Tibial nerve (tissue), 4 donors: Measurements from ENCODE around the gene ITFG1. TPM values are rescaled to one million over a fixed set of nuclear protein-coding genes. Genes with fewer than 3 reads are reported as not detected.

Experiments used
- DNase-seq, 2 donors: peaks; one replicate each; pipeline ENCODE4 v3.0.0-alpha.2; 2019; ENCODE audit warnings: low spot score in 2 of 2
- H3K27ac ChIP-seq, 4 donors: fragments of 200-600 bp; sonication (generic) in 3 of 4; one replicate each; pipeline ENCODE4 v1.5.1; 2017 to 2019; ENCODE audit warnings: mild to moderate bottlenecking in 1 of 4
- H3K27me3 ChIP-seq, 2 donors: fragments of 200-600 bp; sonication (generic) in 1 of 2; one replicate each; pipeline versions ENCODE4 v1.5.1 to v1.6.0; 2017 to 2019
- H3K36me3 ChIP-seq, 3 donors: fragments of 200-600 bp; sonication (generic); one replicate each; pipeline ENCODE4 v1.5.1; 2018 to 2019
- H3K4me1 ChIP-seq, 4 donors: fragments of 200-600 bp; sonication (generic) in 3 of 4; one replicate each; pipeline ENCODE4 v1.5.1; 2017 to 2019
- H3K4me3 ChIP-seq, 4 donors: fragments of 200-600 bp; sonication (generic) in 3 of 4; one replicate each; pipeline ENCODE4 v1.5.1; 2017 to 2019; ENCODE audit warnings: mild to moderate bottlenecking in 1 of 4, moderate library complexity in 1 of 4
- H3K9me3 ChIP-seq, 4 donors: fragments of 200-600 bp; sonication (generic) in 3 of 4; one replicate each; pipeline ENCODE4 v1.5.1; 2017 to 2019
- EP300 ChIP-seq, 2 donors: sonication (generic); formaldehyde crosslinking; IDR thresholded peaks; one replicate each; pipeline ENCODE4 v1.6.1; 2017; ENCODE audit warnings: antibody characterized with exemption in 2 of 2, mild to moderate bottlenecking in 1 of 2
- POLR2A ChIP-seq, 2 donors: fragments of 450-650 bp; IDR thresholded peaks; one replicate each; pipeline ENCODE4 v1.6.1; 2017; ENCODE audit warnings: antibody characterized with exemption in 2 of 2, mild to moderate bottlenecking in 2 of 2, moderate library complexity in 2 of 2
- WGBS, 2 donors: methylation state at CpG; one replicate each; pipeline ENCODE4 v1.1.5; 2018; 5-methylcytosine and 5-hydroxymethylcytosine counted together
- total RNA-seq, 4 donors: library from RNA; depleted of rRNA; stranded (reverse); fragments of >200 nt; gene quantifications; one replicate each; pipeline ENCODE4 v1.1.0, GENCODE V29; 2016
- TF ChIP-seq, protein P1 (sequence below), 5 experiments: fragments of 200-600 bp in 3 of 5; fragments of 450-650 bp in 2 of 5; sonication (generic) in 3 of 5; IDR thresholded peaks; one replicate each; pipeline ENCODE4 v1.5.1; 2016 to 2019; ENCODE audit warnings: antibody characterized with exemption in 5 of 5, mild to moderate bottlenecking in 3 of 5, moderate library complexity in 2 of 5

ITFG1 gene
- total RNA-seq, 4 donors from 2014 or later, result 36.6 to 52.1 (median 40.9) TPM

GRCh38 chr16:47408491-47408890, 52.4 kb downstream of the ITFG1 start:
- no peaks in the 10 kb centered on the region for H3K27me3 ChIP-seq
- 73 to 83% methylated on average over 3 of the region's 3 CpGs for WGBS, 2 donors
- DNase-seq, result no peak
- peaks cover 0 to 9% (median 0%) of the 10 kb centered on the region in 4 donors for H3K4me1 ChIP-seq
- H3K36me3 ChIP-seq, result peaks cover 0 to 10% (median 0%) of the 10 kb centered on the region in 3 donors
- no peak overlapping the region for H3K4me3 ChIP-seq
- TF ChIP-seq, protein P1, sequence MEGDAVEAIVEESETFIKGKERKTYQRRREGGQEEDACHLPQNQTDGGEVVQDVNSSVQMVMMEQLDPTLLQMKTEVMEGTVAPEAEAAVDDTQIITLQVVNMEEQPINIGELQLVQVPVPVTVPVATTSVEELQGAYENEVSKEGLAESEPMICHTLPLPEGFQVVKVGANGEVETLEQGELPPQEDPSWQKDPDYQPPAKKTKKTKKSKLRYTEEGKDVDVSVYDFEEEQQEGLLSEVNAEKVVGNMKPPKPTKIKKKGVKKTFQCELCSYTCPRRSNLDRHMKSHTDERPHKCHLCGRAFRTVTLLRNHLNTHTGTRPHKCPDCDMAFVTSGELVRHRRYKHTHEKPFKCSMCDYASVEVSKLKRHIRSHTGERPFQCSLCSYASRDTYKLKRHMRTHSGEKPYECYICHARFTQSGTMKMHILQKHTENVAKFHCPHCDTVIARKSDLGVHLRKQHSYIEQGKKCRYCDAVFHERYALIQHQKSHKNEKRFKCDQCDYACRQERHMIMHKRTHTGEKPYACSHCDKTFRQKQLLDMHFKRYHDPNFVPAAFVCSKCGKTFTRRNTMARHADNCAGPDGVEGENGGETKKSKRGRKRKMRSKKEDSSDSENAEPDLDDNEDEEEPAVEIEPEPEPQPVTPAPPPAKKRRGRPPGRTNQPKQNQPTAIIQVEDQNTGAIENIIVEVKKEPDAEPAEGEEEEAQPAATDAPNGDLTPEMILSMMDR (IDR thresholded peaks at IDR 0.05), result no peak
- TF ChIP-seq EP300 (IDR thresholded peaks at IDR 0.05), result no peak
- no peak for TF ChIP-seq POLR2A (IDR thresholded peaks at IDR 0.05)
- no peak overlapping the region for H3K27ac ChIP-seq
- H3K9me3 ChIP-seq, result no peaks in the 10 kb centered on the region

GRCh38 chr16:47395733-47396498, 64.9 kb downstream of the ITFG1 start:
- DNase-seq, result no peak
- Histone ChIP-seq H3K27ac (no peak overlapping the region), H3K9me3 (no peaks in the 10 kb centered on the region), H3K36me3 (peaks cover 0 to 10% (median 0%) of the 10 kb centered on the region in 3 donors), H3K4me1 (peaks cover 0 to 4% (median 0%) of the 10 kb centered on the region in 4 donors), H3K27me3 (no peaks in the 10 kb centered on the region), H3K4me3 (no peak overlapping the region)
- WGBS, 2 donors, result 91% methylated on average over 4 of the region's 4 CpGs
- no peak for TF ChIP-seq EP300 (IDR thresholded peaks at IDR 0.05)
- no peak for TF ChIP-seq POLR2A (IDR thresholded peaks at IDR 0.05)
- TF ChIP-seq, protein P1 (IDR thresholded peaks at IDR 0.05), result no peak

- Histone ChIP-seq H3K9me3 (no peaks in the 10 kb centered on the region), H3K27ac (no peak overlapping the region), H3K4me1 (peaks cover 0 to 4% (median 0%) of the 10 kb centered on the region in 4 donors), H3K36me3 (peaks cover 0 to 10% (median 0%) of the 10 kb centered on the region in 3 donors), H3K27me3 (no peaks in the 10 kb centered on the region), H3K4me3 (no peak overlapping the region)
- 33 to 41% methylated on average over 8 of the region's 8 CpGs for WGBS, 2 donors
- TF ChIP-seq EP300 (IDR thresholded peaks at IDR 0.05) (no peak), POLR2A (IDR thresholded peaks at IDR 0.05) (no peak)
- TF ChIP-seq, protein P1 (IDR thresholded peaks at IDR 0.05), result no peak
- no peak for DNase-seq
Observed at GRCh38 chr16:47392081-47392480, 68.8 kb downstream of the ITFG1 start.

GRCh38 chr16:47388705-47389104, 72.2 kb downstream of the ITFG1 start:
- no peaks in the 10 kb centered on the region for H3K27me3 ChIP-seq
- 86 to 89% methylated on average over 4 of the region's 4 CpGs for WGBS, 2 donors
- no peak for TF ChIP-seq POLR2A (IDR thresholded peaks at IDR 0.05)
- TF ChIP-seq, protein P1 (IDR thresholded peaks at IDR 0.05), result no peak
- TF ChIP-seq EP300 (IDR thresholded peaks at IDR 0.05), result no peak

DNA sequence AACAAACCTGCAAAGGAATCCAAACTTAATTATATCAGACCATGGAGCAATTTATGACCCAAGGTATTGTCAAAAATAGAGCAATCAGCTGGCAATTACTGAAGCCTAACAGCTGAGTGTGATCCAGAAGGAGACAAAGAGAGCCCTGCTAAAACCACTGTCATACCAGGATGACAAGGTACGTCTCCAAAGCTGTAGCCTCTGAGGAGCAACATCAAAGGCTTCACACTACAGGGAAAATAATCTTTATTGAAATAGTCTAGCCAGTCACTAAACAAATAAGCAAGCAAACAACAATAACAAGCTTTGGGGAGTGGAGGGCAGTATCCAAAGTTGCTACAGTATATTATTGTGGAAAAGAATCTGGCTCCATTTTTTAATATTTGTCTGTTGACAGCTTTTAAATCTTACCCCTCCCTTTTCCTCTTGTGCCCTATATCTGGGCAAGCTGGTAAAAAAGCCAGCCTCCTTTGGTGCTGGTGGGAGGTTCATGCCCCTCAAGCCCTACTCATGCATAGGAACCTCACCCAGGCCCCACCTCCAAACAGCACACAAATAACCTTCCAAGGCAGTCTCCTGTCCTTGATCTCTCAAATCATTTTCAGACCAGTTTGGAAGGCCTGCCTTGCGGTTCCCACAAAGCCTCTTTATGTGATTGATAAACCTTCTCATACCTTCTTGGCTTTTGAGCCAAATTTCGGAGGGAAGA, 73.7 kb downstream of the ITFG1 start:
- Histone ChIP-seq H3K4me1 (peaks cover 0 to 6% (median 0%) of the 10 kb centered on the region in 4 donors), H3K4me3 (no peak overlapping the region), H3K36me3 (peaks cover 0 to 5% (median 0%) of the 10 kb centered on the region in 3 donors), H3K27me3 (no peaks in the 10 kb centered on the region), H3K27ac (no peak overlapping the region), H3K9me3 (no peaks in the 10 kb centered on the region)
- TF ChIP-seq EP300 (IDR thresholded peaks at IDR 0.05) (no peak), POLR2A (IDR thresholded peaks at IDR 0.05) (no peak)
- TF ChIP-seq, protein P1 (IDR thresholded peaks at IDR 0.05), result no peak
- WGBS, 2 donors, result 86 to 91% methylated on average over 3 of the region's 3 CpGs
- DNase-seq, result no peak

More at GRCh38 chr16:47388705-47389104, 72.2 kb downstream of the ITFG1 start:
- Histone ChIP-seq H3K27ac (no peak overlapping the region), H3K4me1 (peaks cover 0 to 9% (median 0%) of the 10 kb centered on the region in 4 donors), H3K36me3 (peaks cover 0 to under 1% (median 0%) of the 10 kb centered on the region in 3 donors), H3K4me3 (no peak overlapping the region), H3K9me3 (no peaks in the 10 kb centered on the region)
- DNase-seq, result no peak
